PFSK-1 (cell line): ENCODE measurements around the gene ZNF780A.

Experiments used
- SIN3A ChIP-seq: IDR thresholded peaks from 2 replicates; pipeline ENCODE4 v1.6.1; 2012; ENCODE audit warnings: mild to moderate bottlenecking, low read length, moderate library complexity, borderline replicate concordance; ENCODE audit not compliant: insufficient read depth
- TAF1 ChIP-seq: IDR thresholded peaks from 2 replicates; pipeline ENCODE4 v1.6.1; 2012; ENCODE audit warnings: low read length, control low read depth, borderline replicate concordance; ENCODE audit not compliant: insufficient read depth
- TF ChIP-seq, protein P1 (sequence below), 2 experiments: IDR thresholded peaks; 2 replicates each; pipeline versions ENCODE4 v1.6.1 to v1.8.0; 2011 to 2012; ENCODE audit warnings: low read depth in 2 of 2, low read length in 2 of 2, control low read depth in 1 of 2, inconsistent platforms in 1 of 2, mild to moderate bottlenecking in 1 of 2, moderate library complexity in 1 of 2; ENCODE audit not compliant: insufficient read depth in 1 of 2

DNA sequence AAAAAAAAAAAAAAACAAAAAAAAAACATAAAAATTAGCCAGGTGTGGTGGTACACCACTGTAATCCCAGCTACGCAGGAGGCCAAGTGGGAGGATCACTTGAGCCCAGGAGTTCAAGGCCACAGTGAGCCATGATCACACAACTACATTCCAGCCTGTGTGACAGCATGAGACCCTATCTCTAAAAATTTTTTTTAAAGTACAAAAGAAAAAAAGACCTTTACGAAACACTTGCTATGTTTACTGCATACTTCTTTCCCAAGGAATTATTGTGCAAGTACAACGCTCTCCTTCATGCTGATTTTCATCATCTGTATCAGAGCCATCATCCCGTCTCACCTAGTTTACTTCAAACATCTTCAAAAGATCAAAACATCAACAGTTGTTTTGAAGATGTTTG is 28.6 kb upstream of the ZNF780A start:
- TF ChIP-seq TAF1 (no peak), SIN3A (no peak)
- TF ChIP-seq, protein P1, sequence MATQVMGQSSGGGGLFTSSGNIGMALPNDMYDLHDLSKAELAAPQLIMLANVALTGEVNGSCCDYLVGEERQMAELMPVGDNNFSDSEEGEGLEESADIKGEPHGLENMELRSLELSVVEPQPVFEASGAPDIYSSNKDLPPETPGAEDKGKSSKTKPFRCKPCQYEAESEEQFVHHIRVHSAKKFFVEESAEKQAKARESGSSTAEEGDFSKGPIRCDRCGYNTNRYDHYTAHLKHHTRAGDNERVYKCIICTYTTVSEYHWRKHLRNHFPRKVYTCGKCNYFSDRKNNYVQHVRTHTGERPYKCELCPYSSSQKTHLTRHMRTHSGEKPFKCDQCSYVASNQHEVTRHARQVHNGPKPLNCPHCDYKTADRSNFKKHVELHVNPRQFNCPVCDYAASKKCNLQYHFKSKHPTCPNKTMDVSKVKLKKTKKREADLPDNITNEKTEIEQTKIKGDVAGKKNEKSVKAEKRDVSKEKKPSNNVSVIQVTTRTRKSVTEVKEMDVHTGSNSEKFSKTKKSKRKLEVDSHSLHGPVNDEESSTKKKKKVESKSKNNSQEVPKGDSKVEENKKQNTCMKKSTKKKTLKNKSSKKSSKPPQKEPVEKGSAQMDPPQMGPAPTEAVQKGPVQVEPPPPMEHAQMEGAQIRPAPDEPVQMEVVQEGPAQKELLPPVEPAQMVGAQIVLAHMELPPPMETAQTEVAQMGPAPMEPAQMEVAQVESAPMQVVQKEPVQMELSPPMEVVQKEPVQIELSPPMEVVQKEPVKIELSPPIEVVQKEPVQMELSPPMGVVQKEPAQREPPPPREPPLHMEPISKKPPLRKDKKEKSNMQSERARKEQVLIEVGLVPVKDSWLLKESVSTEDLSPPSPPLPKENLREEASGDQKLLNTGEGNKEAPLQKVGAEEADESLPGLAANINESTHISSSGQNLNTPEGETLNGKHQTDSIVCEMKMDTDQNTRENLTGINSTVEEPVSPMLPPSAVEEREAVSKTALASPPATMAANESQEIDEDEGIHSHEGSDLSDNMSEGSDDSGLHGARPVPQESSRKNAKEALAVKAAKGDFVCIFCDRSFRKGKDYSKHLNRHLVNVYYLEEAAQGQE (IDR thresholded peaks at IDR 0.05; ENCODE audit: insufficient read depth in 1 of 2, low read depth in 2 of 2, low read length in 2 of 2), result no peak
